HepG2 (cell line): ENCODE measurements around the gene PTMA. TPM values are rescaled to one million over a fixed set of nuclear protein-coding genes. Genes with fewer than 3 reads are reported as not detected.
A peak's percentile ranks its signal among the peaks of the same experiment; 100 is the strongest.

Source experiments
- BRCA1 ChIP-seq: sonication (generic); formaldehyde crosslinking; IDR thresholded peaks from 2 replicates; pipeline ENCODE4 v1.4.0; 2020; ENCODE audit warnings: missing genetic modification reagents
- CEBPB ChIP-seq: IDR thresholded peaks from 2 replicates; pipeline ENCODE4 v1.6.1; 2011; ENCODE audit warnings: low read depth, low read length, improper control_type of control experiment, borderline replicate concordance
- CHCHD3 ChIP-seq: sonication (generic); formaldehyde crosslinking; IDR thresholded peaks from 2 replicates; pipeline ENCODE4 v1.8.0; 2022; ENCODE audit warnings: mild to moderate bottlenecking, missing genetic modification reagents, moderate library complexity
- HNRNPL ChIP-seq: fragments of 200-400 bp; formaldehyde crosslinking; IDR thresholded peaks from 2 replicates; pipeline ENCODE4 v1.6.1; 2017; ENCODE audit warnings: mild to moderate bottlenecking, low read depth, low read length
- MYC ChIP-seq: sonication (generic); formaldehyde crosslinking; IDR thresholded peaks from 2 replicates; pipeline ENCODE4 v1.9.0; 2021; ENCODE audit warnings: missing genetic modification reagents, borderline replicate concordance
- NAIF1 ChIP-seq: sonication (generic); formaldehyde crosslinking; IDR thresholded peaks from 2 replicates; pipeline ENCODE4 v1.5.0; 2020; ENCODE audit warnings: mild to moderate bottlenecking, missing genetic modification reagents, borderline replicate concordance
- NR2C2 ChIP-seq: sonication (generic); formaldehyde crosslinking; IDR thresholded peaks from 2 replicates; pipeline ENCODE4 v1.4.0; 2020; ENCODE audit warnings: missing genetic modification reagents, mild to moderate bottlenecking, moderate library complexity, borderline replicate concordance
- RFXAP ChIP-seq: sonication (generic); formaldehyde crosslinking; IDR thresholded peaks from 2 replicates; pipeline ENCODE4 v1.4.0; 2020; ENCODE audit warnings: missing genetic modification reagents, borderline replicate concordance
- SYNCRIP ChIP-seq: fragments of 200-400 bp; formaldehyde crosslinking; IDR thresholded peaks from 2 replicates; pipeline ENCODE4 v1.6.1; 2018; ENCODE audit warnings: mild to moderate bottlenecking, low read depth, low read length; ENCODE audit not compliant: insufficient read depth
- THAP11 ChIP-seq: IDR thresholded peaks from 2 replicates; pipeline ENCODE4 v1.6.1; 2016; ENCODE audit warnings: missing biosample characterization, missing genetic modification reagents
- ZGPAT ChIP-seq: IDR thresholded peaks from 2 replicates; pipeline ENCODE4 v1.6.1; 2016; ENCODE audit warnings: mild to moderate bottlenecking
- ZMYM4 ChIP-seq: sonication (generic); formaldehyde crosslinking; IDR thresholded peaks from 2 replicates; pipeline ENCODE4 v1.8.1; 2023; ENCODE audit warnings: mild to moderate bottlenecking, missing genetic modification reagents
- ZNF101 ChIP-seq: sonication (generic); formaldehyde crosslinking; IDR thresholded peaks from 2 replicates; pipeline ENCODE4 v1.4.0; 2020; ENCODE audit warnings: mild to moderate bottlenecking, low read depth, missing genetic modification reagents, borderline replicate concordance
- ZNF138 ChIP-seq: sonication (generic); formaldehyde crosslinking; IDR thresholded peaks from 2 replicates; pipeline ENCODE4 v1.5.0; 2020; ENCODE audit warnings: mild to moderate bottlenecking, low read depth, missing genetic modification reagents
- ZNF224 ChIP-seq: sonication (generic); formaldehyde crosslinking; IDR thresholded peaks from 2 replicates; pipeline ENCODE4 v1.5.0; 2020; ENCODE audit warnings: mild to moderate bottlenecking, missing genetic modification reagents
- ZNF446 ChIP-seq: sonication (generic); formaldehyde crosslinking; IDR thresholded peaks from 2 replicates; pipeline ENCODE4 v1.5.0; 2020; ENCODE audit warnings: mild to moderate bottlenecking, missing genetic modification reagents
- ZNF878 ChIP-seq: sonication (generic); formaldehyde crosslinking; IDR thresholded peaks from 2 replicates; pipeline ENCODE4 v1.8.1; 2023; ENCODE audit warnings: mild to moderate bottlenecking, missing genetic modification reagents, moderate library complexity
- polyA plus RNA-seq, 8 experiments: library from polyadenylated mRNA; depleted of rRNA in 3 of 8; stranded (reverse) in 7 of 8; unstranded in 1 of 8; fragments of >200 nt; fragmentation: Illumina TruSeq in 4 of 8; extraction: Trizol in 4 of 8; gene quantifications; 2 replicates each; pipeline versions ENCODE4 v1.2.1 to v1.2.3, GENCODE V29; 2011 to 2016; ENCODE audit warnings: low read depth in 4 of 8, missing spikeins in 1 of 8, mixed read lengths in 1 of 8; ENCODE audit not compliant: insufficient read depth in 1 of 8
- total RNA-seq, 5 experiments: library from RNA; depleted of rRNA; stranded (reverse); fragments of >200 nt; fragmentation: Illumina TruSeq; extraction: Trizol; gene quantifications; 2 replicates each; pipeline ENCODE4 v1.2.3, GENCODE V29; 2016; ENCODE audit warnings: low read depth in 1 of 5
- TF ChIP-seq, protein P1 (sequence below), 2 experiments: fragments of 450-650 bp in 1 of 2; sonication (generic) in 1 of 2; formaldehyde crosslinking in 1 of 2; IDR thresholded peaks; 2 replicates each; pipeline versions ENCODE4 v1.6.1 to v1.8.0; 2016 to 2022; ENCODE audit warnings: antibody characterized with exemption in 1 of 2, mild to moderate bottlenecking in 1 of 2, missing genetic modification reagents in 1 of 2

The PTMA gene
- total and polyA plus RNA-seq, 2 of the 13 experiments (the other 11 are each of a cell fraction or from before 2014, with no cell fraction given), result 190 to 1,086 TPM

DNA sequence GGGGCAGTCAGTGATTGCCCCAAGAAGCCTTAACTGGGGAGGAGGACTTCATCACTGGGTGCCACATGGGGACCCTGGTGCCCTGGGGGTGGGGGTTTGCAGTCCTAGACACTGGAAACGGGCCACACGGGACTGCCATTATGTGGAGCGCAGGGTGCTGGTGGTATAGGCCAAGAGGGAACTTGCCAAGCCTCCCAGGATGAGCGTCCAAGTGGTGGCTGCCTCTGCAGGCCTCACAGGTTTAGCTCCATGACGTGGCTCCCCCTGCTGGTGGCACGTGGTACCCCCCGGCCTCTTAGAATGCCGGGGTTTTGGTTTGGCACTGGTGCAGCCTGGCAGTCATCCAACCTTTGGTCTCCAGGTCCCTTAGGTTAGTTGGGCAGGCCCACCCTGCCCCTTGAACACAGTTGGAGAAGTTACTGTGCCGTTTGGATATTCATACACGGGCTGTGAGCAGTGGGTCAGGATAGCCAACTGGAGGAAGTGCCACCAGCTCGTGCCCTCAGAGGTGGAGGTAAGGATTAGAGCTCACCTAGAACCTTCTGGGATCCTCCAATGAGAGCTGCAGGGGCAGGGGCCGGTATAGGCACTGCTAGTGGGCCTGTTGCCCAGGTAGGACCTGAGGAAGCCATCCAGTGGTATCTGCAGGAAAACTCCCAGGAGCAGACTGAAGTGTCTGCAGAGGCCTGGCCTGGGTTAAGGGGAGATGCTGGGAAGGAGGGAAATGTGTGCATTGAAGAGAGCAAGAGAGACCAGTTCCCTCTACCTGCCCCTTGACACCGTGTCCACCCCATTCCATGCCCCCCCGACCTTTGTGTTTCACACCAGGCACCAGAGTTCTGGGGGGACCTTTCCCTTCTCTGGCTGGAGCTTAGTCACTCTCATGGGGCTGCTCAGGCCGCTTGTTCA is 5.7 kb downstream of the PTMA start (continued):
- TF ChIP-seq CHCHD3 (CRISPR knock-in tag), result no peak
- no peak for TF ChIP-seq SYNCRIP
- 0 out of 2 replicates have a peak, but pooled peaks have one; percentile 20 for TF ChIP-seq ZNF446
- TF ChIP-seq ZNF224 (CRISPR knock-in tag), result 0 out of 2 replicates have a peak, but pooled peaks have one; percentile 24
- TF ChIP-seq ZMYM4 (CRISPR knock-in tag), result peak; percentile 79
- no peak for TF ChIP-seq ZNF138 (CRISPR knock-in tag)
- peak; percentile 94 for TF ChIP-seq HNRNPL
- peak; percentile 39; the same call in 1 of the 2 replicates for TF ChIP-seq THAP11 (CRISPR knock-in tag)
- no peak for TF ChIP-seq NAIF1
- no peak for TF ChIP-seq ZNF101 (CRISPR knock-in tag)
- peak; percentile 60; the same call in 1 of the 2 replicates for TF ChIP-seq ZGPAT (CRISPR knock-in tag)
- TF ChIP-seq, protein P1, sequence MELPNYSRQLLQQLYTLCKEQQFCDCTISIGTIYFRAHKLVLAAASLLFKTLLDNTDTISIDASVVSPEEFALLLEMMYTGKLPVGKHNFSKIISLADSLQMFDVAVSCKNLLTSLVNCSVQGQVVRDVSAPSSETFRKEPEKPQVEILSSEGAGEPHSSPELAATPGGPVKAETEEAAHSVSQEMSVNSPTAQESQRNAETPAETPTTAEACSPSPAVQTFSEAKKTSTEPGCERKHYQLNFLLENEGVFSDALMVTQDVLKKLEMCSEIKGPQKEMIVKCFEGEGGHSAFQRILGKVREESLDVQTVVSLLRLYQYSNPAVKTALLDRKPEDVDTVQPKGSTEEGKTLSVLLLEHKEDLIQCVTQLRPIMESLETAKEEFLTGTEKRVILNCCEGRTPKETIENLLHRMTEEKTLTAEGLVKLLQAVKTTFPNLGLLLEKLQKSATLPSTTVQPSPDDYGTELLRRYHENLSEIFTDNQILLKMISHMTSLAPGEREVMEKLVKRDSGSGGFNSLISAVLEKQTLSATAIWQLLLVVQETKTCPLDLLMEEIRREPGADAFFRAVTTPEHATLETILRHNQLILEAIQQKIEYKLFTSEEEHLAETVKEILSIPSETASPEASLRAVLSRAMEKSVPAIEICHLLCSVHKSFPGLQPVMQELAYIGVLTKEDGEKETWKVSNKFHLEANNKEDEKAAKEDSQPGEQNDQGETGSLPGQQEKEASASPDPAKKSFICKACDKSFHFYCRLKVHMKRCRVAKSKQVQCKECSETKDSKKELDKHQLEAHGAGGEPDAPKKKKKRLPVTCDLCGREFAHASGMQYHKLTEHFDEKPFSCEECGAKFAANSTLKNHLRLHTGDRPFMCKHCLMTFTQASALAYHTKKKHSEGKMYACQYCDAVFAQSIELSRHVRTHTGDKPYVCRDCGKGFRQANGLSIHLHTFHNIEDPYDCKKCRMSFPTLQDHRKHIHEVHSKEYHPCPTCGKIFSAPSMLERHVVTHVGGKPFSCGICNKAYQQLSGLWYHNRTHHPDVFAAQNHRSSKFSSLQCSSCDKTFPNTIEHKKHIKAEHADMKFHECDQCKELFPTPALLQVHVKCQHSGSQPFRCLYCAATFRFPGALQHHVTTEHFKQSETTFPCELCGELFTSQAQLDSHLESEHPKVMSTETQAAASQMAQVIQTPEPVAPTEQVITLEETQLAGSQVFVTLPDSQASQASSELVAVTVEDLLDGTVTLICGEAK (IDR thresholded peaks at IDR 0.05), result no peak
- TF ChIP-seq, protein P1 (CRISPR knock-in tag; IDR thresholded peaks at IDR 0.05), result peak; percentile 20; the same call in 1 of the 2 replicates
- TF ChIP-seq MYC (CRISPR knock-in tag), result peak; percentile 92
- TF ChIP-seq RFXAP, result 0 out of 2 replicates have a peak, but pooled peaks have one; percentile 42
- TF ChIP-seq BRCA1 (CRISPR knock-in tag), result no peak
- TF ChIP-seq NR2C2, result no peak
- peak; percentile 55; the same call in 1 of the 2 replicates for TF ChIP-seq ZNF878 (CRISPR knock-in tag)
- no peak for TF ChIP-seq CEBPB
